Neutrophil (primary cell): ENCODE data around the gene HMGN5.

ENCODE experiments used
- H3K27ac ChIP-seq: fragments of 200-600 bp; sonication (generic); 2 replicates; pipeline ENCODE4 v1.5.1; 2016; ENCODE audit warnings: mild to moderate bottlenecking, moderate library complexity
- H3K27me3 ChIP-seq: fragments of 200-600 bp; sonication (generic); 2 replicates; pipeline ENCODE4 v1.6.0; 2016; ENCODE audit warnings: mild to moderate bottlenecking
- H3K36me3 ChIP-seq: fragments of 200-600 bp; sonication (generic); 2 replicates; pipeline ENCODE4 v1.5.1; 2017
- H3K4me1 ChIP-seq, 2 experiments: fragments of 200-600 bp in 1 of 2; sonication (generic) in 1 of 2; 1 replicate in 1 of 2; 2 replicates in 1 of 2; pipeline versions ENCODE4 v1.5.1 to v1.6.1; 2013 to 2016; ENCODE audit warnings: low read depth in 1 of 2, low read length in 1 of 2, mild to moderate bottlenecking in 1 of 2, moderate library complexity in 1 of 2; ENCODE audit not compliant: control insufficient read depth in 1 of 2, insufficient read depth in 1 of 2
- H3K4me3 ChIP-seq, 2 experiments: fragments of 200-600 bp in 1 of 2; sonication (generic) in 1 of 2; 1 replicate in 1 of 2; 2 replicates in 1 of 2; pipeline ENCODE4 v1.5.1; 2013 to 2016; ENCODE audit warnings: low read depth in 1 of 2, low read length in 1 of 2, mild to moderate bottlenecking in 1 of 2, moderate library complexity in 1 of 2
- H3K9me3 ChIP-seq: fragments of 200-600 bp; sonication (generic); 2 replicates; pipeline ENCODE4 v1.5.1; 2016
- CTCF ChIP-seq: fragments of 200-600 bp; sonication (generic); IDR thresholded peaks from 2 replicates; pipeline ENCODE4 v1.5.1; 2016; ENCODE audit warnings: antibody characterized with exemption

HMGN5 gene

GRCh38 chrX:81195259-81195658, 6.5 kb downstream of the HMGN5 start:
- H3K36me3 ChIP-seq, result no peaks in the 10 kb centered on the region
- no peaks in the 10 kb centered on the region for H3K27me3 ChIP-seq
- no peaks in the 10 kb centered on the region for H3K9me3 ChIP-seq
- no peak overlapping the region for H3K27ac ChIP-seq
- TF ChIP-seq CTCF, result no peak
- H3K4me3 ChIP-seq, result no peak overlapping the region
- peaks cover 0 to 6% of the 10 kb centered on the region in 2 experiments for H3K4me1 ChIP-seq

- H3K27ac ChIP-seq, result no peak overlapping the region
- no peak overlapping the region for H3K4me3 ChIP-seq
- no peaks in the 10 kb centered on the region for H3K36me3 ChIP-seq
- H3K4me1 ChIP-seq, result no peaks in the 10 kb centered on the region
- no peaks in the 10 kb centered on the region for H3K9me3 ChIP-seq
- no peaks in the 10 kb centered on the region for H3K27me3 ChIP-seq
- TF ChIP-seq CTCF, result no peak
Observed at GRCh38 chrX:81174286-81174685, 27.4 kb downstream of the HMGN5 start.

GRCh38 chrX:81168391-81168790, 33.3 kb downstream of the HMGN5 start:
- Histone ChIP-seq H3K36me3 (no peaks in the 10 kb centered on the region), H3K4me3 (no peak overlapping the region), H3K9me3 (no peaks in the 10 kb centered on the region), H3K4me1 (no peaks in the 10 kb centered on the region), H3K27ac (no peak overlapping the region), H3K27me3 (no peaks in the 10 kb centered on the region)
- TF ChIP-seq CTCF, result no peak

GRCh38 chrX:81121513-81122363, 80.0 kb downstream of the HMGN5 start:
- Histone ChIP-seq H3K27me3 (peaks cover 26% of the 10 kb centered on the region), H3K27ac (peak overlapping the region; percentile 10), H3K36me3 (no peaks in the 10 kb centered on the region), H3K4me3 (peak overlapping the region; percentile 59 to 62), H3K9me3 (no peaks in the 10 kb centered on the region), H3K4me1 (peaks cover 8 to 16% of the 10 kb centered on the region in 2 experiments)
- no peak for TF ChIP-seq CTCF

- H3K9me3 ChIP-seq, result no peaks in the 10 kb centered on the region
- peaks cover 26% of the 10 kb centered on the region for H3K27me3 ChIP-seq
- peak overlapping the region; percentile 59 to 62 for H3K4me3 ChIP-seq
- H3K27ac ChIP-seq, result peak overlapping the region; percentile 10
- H3K36me3 ChIP-seq, result no peaks in the 10 kb centered on the region
- peaks cover 8 to 16% of the 10 kb centered on the region in 2 experiments for H3K4me1 ChIP-seq
- TF ChIP-seq CTCF, result peak; percentile 24
Observed at GRCh38 chrX:81120936-81121371, 80.8 kb downstream of the HMGN5 start.
